ENCODE results near the gene UTP11.

- TF ChIP-seq POLR2A (IDR thresholded peaks at IDR 0.05; ENCODE audit: control extremely low read depth in 1 of 2, low read depth in 2 of 2, low read length in 2 of 2) (peak in 1 of 2 experiments; percentile 34; a peak in 1 of 3 replicates), EP300 (IDR thresholded peaks at IDR 0.05; ENCODE audit: borderline replicate concordance in 1 of 2, low read depth in 2 of 2, low read length in 2 of 2) (no peak), EZH2 (IDR thresholded peaks at IDR 0.05; ENCODE audit: low read depth, low read length, severe bottlenecking) (no peak), CTCF (IDR thresholded peaks at IDR 0.05; ENCODE audit: control extremely low read depth in 1 of 3, insufficient read depth in 1 of 3, low read depth in 1 of 3, low read length in 3 of 3) (no peak), YY1 (IDR thresholded peaks at IDR 0.05; ENCODE audit: low read depth, low read length) (no peak), RNF2 (IDR thresholded peaks at IDR 0.05; ENCODE audit: borderline replicate concordance, low read depth, low read length, missing control alignments, poor library complexity, severe bottlenecking) (no peak), POLR2AphosphoS5 (IDR thresholded peaks at IDR 0.05; ENCODE audit: low read depth, low read length) (no peak), KDM5A (IDR thresholded peaks at IDR 0.05; ENCODE audit: low read length) (no peak)
These were observed 33.9 kb downstream of the UTP11 start, which contains the start of gene POU3F1 for GRCh38 chr1:38046333-38046883.
